GM12878 (cell line): Measurements from ENCODE around the gene KRTAP5-7. TPM values are rescaled to one million over a fixed set of nuclear protein-coding genes. Genes with fewer than 3 reads are reported as not detected.
"Not testable (repeated sequence)": the region's sequence is repeated elsewhere in the genome, so short reads cannot be mapped to it uniquely, and the experiment has no call there.

ENCODE experiments used
- ATAC-seq: fragments of 200-7000 bp; cut with Tn5 transposase; 3 replicates; pipeline ENCODE4 v1.9.1; 2020; ENCODE audit warnings: mild to moderate bottlenecking, moderate library complexity
- BruUV-seq: library from RNA; stranded (reverse); fragments of 400-500 nt; replicated peaks from 2 replicates; lab custom pipeline; 2021; lab: Mats Ljungman, UMichigan
- CTCF ChIA-PET: fragments of 300-600 bp; sonication (Branson Sonifier 250); formaldehyde crosslinking; extraction: SDS; loops from one replicate; lab custom pipeline; 2021; ENCODE audit warnings: inconsistent platforms; lab: Yijun Ruan, JAX
- POLR2A ChIA-PET: fragments of 350-600 bp; formaldehyde crosslinking; extraction: SDS; loops from one replicate; lab custom pipeline; 2021; ENCODE audit warnings: inconsistent platforms; lab: Charles Lee
- RAD21 ChIA-PET: fragments of 300-600 bp; sonication (Branson Sonifier 250); formaldehyde crosslinking; loops from one replicate; lab custom pipeline; 2023; ENCODE audit warnings: antibody characterized with exemption; ENCODE audit not compliant: unreplicated experiment; lab: Charles Lee
- SMC1A ChIA-PET: fragments of 300-600 bp; sonication (Branson Sonifier 250); formaldehyde crosslinking; loops from one replicate; lab custom pipeline; 2023; ENCODE audit not compliant: unreplicated experiment, uncharacterized antibody; lab: Charles Lee
- DNase-seq: peaks from one replicate; pipeline ENCODE4 v3.0.0-alpha.2; 2011; ENCODE audit warnings: low read depth, low spot score
- FAIRE-seq: peaks from 3 replicates; lab custom pipeline; 2011; peaks lifted over from hg19 to GRCh38; lab: Jason Lieb, UNC
- H2AFZ ChIP-seq: 2 replicates; pipeline ENCODE4 v1.6.0; 2011; ENCODE audit warnings: low read depth, low read length, control low read depth; ENCODE audit not compliant: control insufficient read depth
- H3K27ac ChIP-seq: 2 replicates; pipeline ENCODE4 v1.5.1; 2011; ENCODE audit warnings: control low read depth; ENCODE audit not compliant: control insufficient read depth, insufficient read depth
- H3K27me3 ChIP-seq, 2 experiments: replicated peaks in 1 of 2; 2 replicates each; pipeline versions ENCODE4 v1.6.0 to v1.6.1; 2011; ENCODE audit warnings: low read length in 1 of 2; ENCODE audit not compliant: control insufficient read depth in 2 of 2, insufficient read depth in 2 of 2
- H3K36me3 ChIP-seq, 2 experiments: 2 replicates each; pipeline ENCODE4 v1.5.1; 2011; ENCODE audit warnings: low read length in 1 of 2; ENCODE audit not compliant: control insufficient read depth in 2 of 2, insufficient read depth in 2 of 2
- H3K4me1 ChIP-seq: 2 replicates; pipeline ENCODE4 v1.6.1; 2011; ENCODE audit warnings: mild to moderate bottlenecking, low read length, moderate library complexity, mixed read lengths; ENCODE audit not compliant: control insufficient read depth, insufficient read depth
- H3K4me2 ChIP-seq: 2 replicates; pipeline ENCODE4 v1.6.0; 2011; ENCODE audit warnings: control low read depth; ENCODE audit not compliant: control insufficient read depth, insufficient read depth
- H3K4me3 ChIP-seq: fragments of 200-600 bp; sonication (generic); 2 replicates; pipeline ENCODE4 v1.5.1; 2016
- H3K79me2 ChIP-seq: 2 replicates; pipeline ENCODE4 v1.6.0; 2011; ENCODE audit warnings: low read length; ENCODE audit not compliant: control insufficient read depth, insufficient read depth
- H3K9ac ChIP-seq: 2 replicates; pipeline ENCODE4 v1.8.0; 2011; ENCODE audit warnings: low read length, control low read depth, mixed read lengths; ENCODE audit not compliant: control insufficient read depth, insufficient read depth
- H3K9me3 ChIP-seq: replicated peaks from 3 replicates; pipeline ENCODE4 v1.5.1; 2011; ENCODE audit warnings: mild to moderate bottlenecking, low read length; ENCODE audit not compliant: control insufficient read depth, insufficient read depth
- H4K20me1 ChIP-seq: 2 replicates; pipeline ENCODE4 v1.6.0; 2011; ENCODE audit not compliant: control insufficient read depth, insufficient read depth
- CHD1 ChIP-seq: IDR thresholded peaks from 2 replicates; pipeline ENCODE4 v1.6.1; 2012; ENCODE audit warnings: low read depth, low read length, improper control_type of control experiment
- CHD2 ChIP-seq: IDR thresholded peaks from 2 replicates; pipeline ENCODE4 v1.6.1; 2011; ENCODE audit warnings: low read depth, low read length, improper control_type of control experiment, borderline replicate concordance
- FOXK2 ChIP-seq: fragments of 450-650 bp; IDR thresholded peaks from 2 replicates; pipeline ENCODE4 v1.6.1; 2017; ENCODE audit warnings: mild to moderate bottlenecking, moderate library complexity
- NFXL1 ChIP-seq: fragments of 450-650 bp; IDR thresholded peaks from 2 replicates; pipeline ENCODE4 v1.6.1; 2017; ENCODE audit warnings: antibody characterized with exemption, mild to moderate bottlenecking, borderline replicate concordance
- RB1 ChIP-seq: fragments of 450-650 bp; formaldehyde crosslinking; IDR thresholded peaks from 2 replicates; pipeline ENCODE4 v1.6.1; 2017; ENCODE audit warnings: mild to moderate bottlenecking, borderline replicate concordance
- WRNIP1 ChIP-seq: IDR thresholded peaks from 2 replicates; pipeline ENCODE4 v1.6.1; 2011; ENCODE audit warnings: low read depth, low read length, improper control_type of control experiment, borderline replicate concordance
- ZZZ3 ChIP-seq: IDR thresholded peaks from 2 replicates; pipeline ENCODE4 v1.6.1; 2011; ENCODE audit warnings: low read depth; ENCODE audit not compliant: control insufficient read depth, insufficient read length
- WGBS: methylation state at CpG from one replicate; pipeline ENCODE4 v1.1.6; 2016; ENCODE audit warnings: low lambda C conversion rate; ENCODE audit not compliant: insufficient replicate concordance, insufficient coverage; ENCODE audit errors: missing lambda C conversion rate; 5-methylcytosine and 5-hydroxymethylcytosine counted together
- in situ Hi-C: fragments of 300-500 bp; cut with MboI; formaldehyde crosslinking; loops from 9 replicates; pipeline ENCODE4 v1.14.3; 2018; ENCODE audit warnings: mixed read lengths
- intact Hi-C: fragments of 100-400 bp; cut with micrococcal nuclease; formaldehyde crosslinking; loops from one replicate; pipeline ENCODE4 v1.14.2; 2022; ENCODE audit not compliant: unreplicated experiment
- polyA plus RNA-seq, 11 experiments: library from polyadenylated mRNA; depleted of rRNA in 4 of 11; unstranded in 6 of 11; stranded (reverse) in 5 of 11; fragments of >200 nt; fragmentation: Nextera tagmentation in 4 of 11; fragmentation: Illumina TruSeq in 1 of 11; extraction: Ambion mirVana in 4 of 11; extraction: Trizol in 1 of 11; gene quantifications; 1 replicate in 1 of 11; 2 replicates in 10 of 11; pipeline versions ENCODE4 v1.2.1 to v1.2.3, GENCODE V29; 2011 to 2016; ENCODE audit warnings: inconsistent platforms in 2 of 11, missing spikeins in 2 of 11, low read depth in 1 of 11
- total RNA-seq, 4 experiments: library from RNA; depleted of rRNA in 3 of 4; stranded (reverse); fragments of >200 nt in 3 of 4; fragmentation: Illumina TruSeq in 1 of 4; extraction: Trizol in 1 of 4; gene quantifications; 2 replicates each; pipeline versions ENCODE4 v1.2.1 to v1.2.3, GENCODE V29; 2013 to 2021
- TF ChIP-seq, protein P1 (sequence below): fragments of 450-650 bp; IDR thresholded peaks from 2 replicates; pipeline ENCODE4 v1.6.1; 2016; ENCODE audit warnings: mild to moderate bottlenecking

The KRTAP5-7 gene
- total and polyA plus RNA-seq, 10 of the 15 experiments (the other 5 are each of a cell fraction or from before 2014, with no cell fraction given) = 0.07 to 0.23 (median 0.19) TPM; not detected in 6

DNA sequence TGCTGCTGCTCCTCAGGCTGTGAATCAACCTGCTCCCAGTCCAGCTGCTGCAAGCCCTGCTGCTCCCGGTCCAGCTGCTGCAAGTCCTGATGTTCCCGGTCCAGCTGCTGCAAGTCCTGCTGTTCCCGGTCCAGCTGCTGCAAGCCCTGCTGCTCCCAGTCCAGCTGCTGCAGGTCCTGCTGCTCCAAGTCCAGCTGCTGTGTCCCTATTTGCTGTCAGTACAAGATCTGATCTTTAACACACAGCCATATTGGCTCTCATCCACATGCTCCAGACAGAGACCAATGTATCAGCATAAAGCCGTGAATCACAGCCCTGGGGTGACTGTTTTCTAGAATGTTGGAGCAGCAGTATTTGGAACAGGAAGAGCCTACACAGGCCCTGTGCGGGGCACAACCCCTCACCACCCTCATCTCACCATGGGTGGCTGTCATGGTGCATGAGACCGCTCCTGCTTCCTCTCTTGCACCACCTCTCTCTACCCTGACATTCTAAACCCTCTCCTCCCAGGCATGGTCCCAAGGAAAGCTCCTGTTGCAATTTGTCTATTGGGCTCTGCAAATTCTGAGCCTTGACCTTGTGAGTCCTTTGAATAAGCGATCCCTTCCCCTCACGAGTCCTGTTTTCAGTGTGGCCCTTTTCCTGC, 41.8 kb downstream of the KRTAP5-7 start (continued):
- TF ChIP-seq RB1 = no peak

GRCh38 chr11:71571101-71571850, 44.2 kb downstream of the KRTAP5-7 start:
- H3K4me2 ChIP-seq, ATAC-seq, H3K27ac ChIP-seq, POLR2A ChIA-PET, H3K4me1 ChIP-seq, intact Hi-C loops, RAD21 ChIA-PET, BruUV-seq, H3K79me2 ChIP-seq, H4K20me1 ChIP-seq, DNase-seq, H3K9ac ChIP-seq, H3K9me3 ChIP-seq, SMC1A ChIA-PET, CTCF ChIA-PET, H2AFZ ChIP-seq, H3K4me3 ChIP-seq, H3K27me3 ChIP-seq, in situ Hi-C loops, H3K36me3 ChIP-seq, FAIRE-seq: not testable (repeated sequence)
- WGBS = 67% methylated on average over 24 of the region's 39 CpGs

- in situ Hi-C loops = no loop called here
- TF ChIP-seq WRNIP1 = no peak
- TF ChIP-seq ZZZ3 = no peak
- TF ChIP-seq CHD1 = no peak
- no peak for TF ChIP-seq FOXK2
- TF ChIP-seq, protein P1, sequence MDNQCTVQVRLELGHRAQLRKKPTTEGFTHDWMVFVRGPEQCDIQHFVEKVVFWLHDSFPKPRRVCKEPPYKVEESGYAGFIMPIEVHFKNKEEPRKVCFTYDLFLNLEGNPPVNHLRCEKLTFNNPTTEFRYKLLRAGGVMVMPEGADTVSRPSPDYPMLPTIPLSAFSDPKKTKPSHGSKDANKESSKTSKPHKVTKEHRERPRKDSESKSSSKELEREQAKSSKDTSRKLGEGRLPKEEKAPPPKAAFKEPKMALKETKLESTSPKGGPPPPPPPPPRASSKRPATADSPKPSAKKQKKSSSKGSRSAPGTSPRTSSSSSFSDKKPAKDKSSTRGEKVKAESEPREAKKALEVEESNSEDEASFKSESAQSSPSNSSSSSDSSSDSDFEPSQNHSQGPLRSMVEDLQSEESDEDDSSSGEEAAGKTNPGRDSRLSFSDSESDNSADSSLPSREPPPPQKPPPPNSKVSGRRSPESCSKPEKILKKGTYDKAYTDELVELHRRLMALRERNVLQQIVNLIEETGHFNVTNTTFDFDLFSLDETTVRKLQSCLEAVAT = no peak
- no peak for TF ChIP-seq NFXL1
- no peak for TF ChIP-seq CHD2
These were observed 45.7 kb downstream of the KRTAP5-7 start for GRCh38 chr11:71572811-71573210.

More at GRCh38 chr11:71572811-71573210, 45.7 kb downstream of the KRTAP5-7 start:
- H3K4me2 ChIP-seq = no peak overlapping the region
- H4K20me1 ChIP-seq = no peaks in the 10 kb centered on the region; the same call in 1 of the 2 replicates
- WGBS = 40% methylated on average over 11 of the region's 11 CpGs
- H3K9me3 ChIP-seq = no peaks in the 10 kb centered on the region
- H2AFZ ChIP-seq = no peak overlapping the region
- H3K4me1 ChIP-seq = no peaks in the 10 kb centered on the region
- DNase-seq = no peak
- ChIA-PET CTCF (no interaction called here), RAD21 (no interaction called here), POLR2A (no interaction called here), SMC1A (interaction anchor here (1.3 kb wide), 1 partner anchor 10 kb away, joined by 3 read pairs; no protein-coding TSS in a partner anchor)
- H3K9ac ChIP-seq = no peak overlapping the region
- intact Hi-C loops = no loop called here
- no TSS peak for BruUV-seq
- no peak overlapping the region for H3K4me3 ChIP-seq
- H3K79me2 ChIP-seq = no peaks in the 10 kb centered on the region
- no peak overlapping the region for H3K27ac ChIP-seq
- no peaks in the 10 kb centered on the region for H3K36me3 ChIP-seq
- H3K27me3 ChIP-seq = no peaks in the 10 kb centered on the region; a peak in 2 of 4 replicates
- no peak for FAIRE-seq
- no peak for ATAC-seq
